HG03521 (cell line): ENCODE measurements around the gene SUN1.
A peak's percentile ranks its signal among the peaks of the same experiment; 100 is the strongest.
"Not testable (repeated sequence)": the region's sequence is repeated elsewhere in the genome, so short reads cannot be mapped to it uniquely, and the experiment has no call there.

Source experiments
- ATAC-seq: cut with Tn5 transposase; IDR thresholded peaks from one replicate; pipeline ENCODE4 v1.9.1; 2021; ENCODE audit warnings: mild to moderate bottlenecking, moderate library complexity; ENCODE audit not compliant: unreplicated experiment

The SUN1 gene

GRCh38 chr7:917255-918117, 85.2 kb downstream of the SUN1 start:
- no peak for ATAC-seq

GRCh38 chr7:918118-918425, 85.8 kb downstream of the SUN1 start:
- ATAC-seq, result no peak

GRCh38 chr7:918441-919113, 86.3 kb downstream of the SUN1 start:
- ATAC-seq, result no peak

- no peak for ATAC-seq
Measured at GRCh38 chr7:919114-919442, 86.8 kb downstream of the SUN1 start.

GRCh38 chr7:919924-920341, 87.7 kb downstream of the SUN1 start:
- ATAC-seq, result no peak

- no peak for ATAC-seq
Measured at GRCh38 chr7:920351-921070, 88.2 kb downstream of the SUN1 start.

GRCh38 chr7:921071-921461, 88.8 kb downstream of the SUN1 start:
- ATAC-seq, result no peak

GRCh38 chr7:921581-922333, 89.5 kb downstream of the SUN1 start:
- ATAC-seq, result no peak

- ATAC-seq, result peak; percentile 6
Measured at GRCh38 chr7:922334-923107, 90.2 kb downstream of the SUN1 start.

GRCh38 chr7:923108-924041, 91.1 kb downstream of the SUN1 start:
- ATAC-seq, result peak; percentile 73

- not testable (repeated sequence) for ATAC-seq
Measured at GRCh38 chr7:924042-924441, 91.8 kb downstream of the SUN1 start.
